ENCODE results near the gene SEMA4D. TPM values are rescaled to one million over a fixed set of nuclear protein-coding genes. Genes with fewer than 3 reads are reported as not detected.

Gene SEMA4D
- total and polyA plus RNA-seq, 2 of the 13 experiments (the other 11 are each of a cell fraction or from before 2014, with no cell fraction given): 0.13 to 0.16 TPM

DNA sequence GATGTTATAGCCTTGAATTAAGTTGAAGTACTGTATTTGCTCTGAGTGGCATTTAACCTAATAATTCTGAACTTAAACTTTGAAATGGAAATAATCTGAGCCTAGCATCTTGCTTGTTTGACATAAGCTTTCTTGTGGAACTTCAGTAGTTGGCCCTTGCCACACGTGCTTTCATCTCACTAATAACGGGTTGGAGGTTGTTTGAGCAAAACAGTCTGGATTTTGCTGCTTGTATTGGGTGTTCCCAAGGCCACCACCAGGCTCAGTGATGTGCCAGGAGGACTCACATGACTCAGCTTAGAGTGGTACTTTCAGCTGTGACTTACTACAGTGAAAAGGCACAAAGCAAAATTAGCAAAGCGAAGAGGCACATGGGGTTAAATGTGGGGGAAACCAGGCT lies 143.9 kb downstream of the SEMA4D start (continued):
- TF ChIP-seq, protein P1, sequence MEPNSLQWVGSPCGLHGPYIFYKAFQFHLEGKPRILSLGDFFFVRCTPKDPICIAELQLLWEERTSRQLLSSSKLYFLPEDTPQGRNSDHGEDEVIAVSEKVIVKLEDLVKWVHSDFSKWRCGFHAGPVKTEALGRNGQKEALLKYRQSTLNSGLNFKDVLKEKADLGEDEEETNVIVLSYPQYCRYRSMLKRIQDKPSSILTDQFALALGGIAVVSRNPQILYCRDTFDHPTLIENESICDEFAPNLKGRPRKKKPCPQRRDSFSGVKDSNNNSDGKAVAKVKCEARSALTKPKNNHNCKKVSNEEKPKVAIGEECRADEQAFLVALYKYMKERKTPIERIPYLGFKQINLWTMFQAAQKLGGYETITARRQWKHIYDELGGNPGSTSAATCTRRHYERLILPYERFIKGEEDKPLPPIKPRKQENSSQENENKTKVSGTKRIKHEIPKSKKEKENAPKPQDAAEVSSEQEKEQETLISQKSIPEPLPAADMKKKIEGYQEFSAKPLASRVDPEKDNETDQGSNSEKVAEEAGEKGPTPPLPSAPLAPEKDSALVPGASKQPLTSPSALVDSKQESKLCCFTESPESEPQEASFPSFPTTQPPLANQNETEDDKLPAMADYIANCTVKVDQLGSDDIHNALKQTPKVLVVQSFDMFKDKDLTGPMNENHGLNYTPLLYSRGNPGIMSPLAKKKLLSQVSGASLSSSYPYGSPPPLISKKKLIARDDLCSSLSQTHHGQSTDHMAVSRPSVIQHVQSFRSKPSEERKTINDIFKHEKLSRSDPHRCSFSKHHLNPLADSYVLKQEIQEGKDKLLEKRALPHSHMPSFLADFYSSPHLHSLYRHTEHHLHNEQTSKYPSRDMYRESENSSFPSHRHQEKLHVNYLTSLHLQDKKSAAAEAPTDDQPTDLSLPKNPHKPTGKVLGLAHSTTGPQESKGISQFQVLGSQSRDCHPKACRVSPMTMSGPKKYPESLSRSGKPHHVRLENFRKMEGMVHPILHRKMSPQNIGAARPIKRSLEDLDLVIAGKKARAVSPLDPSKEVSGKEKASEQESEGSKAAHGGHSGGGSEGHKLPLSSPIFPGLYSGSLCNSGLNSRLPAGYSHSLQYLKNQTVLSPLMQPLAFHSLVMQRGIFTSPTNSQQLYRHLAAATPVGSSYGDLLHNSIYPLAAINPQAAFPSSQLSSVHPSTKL (CRISPR knock-in tag; IDR thresholded peaks at IDR 0.05): peak; percentile 58; the same call in 1 of the 2 replicates
- TF ChIP-seq MAZ (IDR thresholded peaks at IDR 0.05; ENCODE audit: borderline replicate concordance, low read depth, low read length) (no peak), MAZ (CRISPR knock-in tag; IDR thresholded peaks at IDR 0.05; ENCODE audit: low read depth) (no peak), FOSL1 (CRISPR knock-in tag; IDR thresholded peaks at IDR 0.05; ENCODE audit: borderline replicate concordance) (no peak), NFKB2 (CRISPR knock-in tag; IDR thresholded peaks at IDR 0.05; ENCODE audit: borderline replicate concordance) (no peak), ZNF205 (CRISPR knock-in tag; IDR thresholded peaks at IDR 0.05) (no peak), SNAPC2 (CRISPR knock-in tag; IDR thresholded peaks at IDR 0.05) (no peak), HNRNPL (IDR thresholded peaks at IDR 0.05; ENCODE audit: low read depth, low read length) (no peak), KDM5B (CRISPR knock-in tag; IDR thresholded peaks at IDR 0.05; ENCODE audit: borderline replicate concordance) (no peak), HNF4A (CRISPR knock-in tag; IDR thresholded peaks at IDR 0.05) (peak; percentile 53), ELF1 (CRISPR knock-in tag; IDR thresholded peaks at IDR 0.05) (no peak), ZFP41 (CRISPR knock-in tag; IDR thresholded peaks at IDR 0.05; ENCODE audit: borderline replicate concordance) (no peak), ZNF619 (CRISPR knock-in tag; IDR thresholded peaks at IDR 0.05) (no peak)
- TF ChIP-seq, protein P2, sequence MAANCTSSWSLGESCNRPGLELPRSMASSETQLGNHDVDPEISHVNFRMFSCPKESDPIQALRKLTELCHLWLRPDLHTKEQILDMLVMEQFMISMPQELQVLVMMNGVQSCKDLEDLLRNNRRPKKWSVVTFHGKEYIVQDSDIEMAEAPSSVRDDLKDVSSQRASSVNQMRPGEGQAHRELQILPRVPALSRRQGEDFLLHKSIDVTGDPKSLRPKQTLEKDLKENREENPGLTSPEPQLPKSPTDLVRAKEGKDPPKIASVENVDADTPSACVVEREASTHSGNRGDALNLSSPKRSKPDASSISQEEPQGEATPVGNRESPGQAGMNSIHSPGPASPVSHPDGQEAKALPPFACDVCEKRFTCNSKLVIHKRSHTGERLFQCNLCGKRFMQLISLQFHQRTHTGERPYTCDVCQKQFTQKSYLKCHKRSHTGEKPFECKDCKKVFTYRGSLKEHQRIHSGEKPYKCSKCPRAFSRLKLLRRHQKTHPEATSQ (CRISPR knock-in tag; IDR thresholded peaks at IDR 0.05; ENCODE audit: borderline replicate concordance): no peak
- TF ChIP-seq, protein P3, sequence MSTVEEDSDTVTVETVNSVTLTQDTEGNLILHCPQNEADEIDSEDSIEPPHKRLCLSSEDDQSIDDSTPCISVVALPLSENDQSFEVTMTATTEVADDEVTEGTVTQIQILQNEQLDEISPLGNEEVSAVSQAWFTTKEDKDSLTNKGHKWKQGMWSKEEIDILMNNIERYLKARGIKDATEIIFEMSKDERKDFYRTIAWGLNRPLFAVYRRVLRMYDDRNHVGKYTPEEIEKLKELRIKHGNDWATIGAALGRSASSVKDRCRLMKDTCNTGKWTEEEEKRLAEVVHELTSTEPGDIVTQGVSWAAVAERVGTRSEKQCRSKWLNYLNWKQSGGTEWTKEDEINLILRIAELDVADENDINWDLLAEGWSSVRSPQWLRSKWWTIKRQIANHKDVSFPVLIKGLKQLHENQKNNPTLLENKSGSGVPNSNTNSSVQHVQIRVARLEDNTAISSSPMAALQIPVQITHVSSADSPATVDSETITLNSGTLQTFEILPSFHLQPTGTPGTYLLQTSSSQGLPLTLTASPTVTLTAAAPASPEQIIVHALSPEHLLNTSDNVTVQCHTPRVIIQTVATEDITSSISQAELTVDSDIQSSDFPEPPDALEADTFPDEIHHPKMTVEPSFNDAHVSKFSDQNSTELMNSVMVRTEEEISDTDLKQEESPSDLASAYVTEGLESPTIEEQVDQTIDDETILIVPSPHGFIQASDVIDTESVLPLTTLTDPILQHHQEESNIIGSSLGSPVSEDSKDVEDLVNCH (CRISPR knock-in tag; IDR thresholded peaks at IDR 0.05): no peak
- TF ChIP-seq, protein P4, sequence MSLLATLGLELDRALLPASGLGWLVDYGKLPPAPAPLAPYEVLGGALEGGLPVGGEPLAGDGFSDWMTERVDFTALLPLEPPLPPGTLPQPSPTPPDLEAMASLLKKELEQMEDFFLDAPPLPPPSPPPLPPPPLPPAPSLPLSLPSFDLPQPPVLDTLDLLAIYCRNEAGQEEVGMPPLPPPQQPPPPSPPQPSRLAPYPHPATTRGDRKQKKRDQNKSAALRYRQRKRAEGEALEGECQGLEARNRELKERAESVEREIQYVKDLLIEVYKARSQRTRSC (CRISPR knock-in tag; IDR thresholded peaks at IDR 0.05; ENCODE audit: low read depth): no peak
- TF ChIP-seq, protein P5, sequence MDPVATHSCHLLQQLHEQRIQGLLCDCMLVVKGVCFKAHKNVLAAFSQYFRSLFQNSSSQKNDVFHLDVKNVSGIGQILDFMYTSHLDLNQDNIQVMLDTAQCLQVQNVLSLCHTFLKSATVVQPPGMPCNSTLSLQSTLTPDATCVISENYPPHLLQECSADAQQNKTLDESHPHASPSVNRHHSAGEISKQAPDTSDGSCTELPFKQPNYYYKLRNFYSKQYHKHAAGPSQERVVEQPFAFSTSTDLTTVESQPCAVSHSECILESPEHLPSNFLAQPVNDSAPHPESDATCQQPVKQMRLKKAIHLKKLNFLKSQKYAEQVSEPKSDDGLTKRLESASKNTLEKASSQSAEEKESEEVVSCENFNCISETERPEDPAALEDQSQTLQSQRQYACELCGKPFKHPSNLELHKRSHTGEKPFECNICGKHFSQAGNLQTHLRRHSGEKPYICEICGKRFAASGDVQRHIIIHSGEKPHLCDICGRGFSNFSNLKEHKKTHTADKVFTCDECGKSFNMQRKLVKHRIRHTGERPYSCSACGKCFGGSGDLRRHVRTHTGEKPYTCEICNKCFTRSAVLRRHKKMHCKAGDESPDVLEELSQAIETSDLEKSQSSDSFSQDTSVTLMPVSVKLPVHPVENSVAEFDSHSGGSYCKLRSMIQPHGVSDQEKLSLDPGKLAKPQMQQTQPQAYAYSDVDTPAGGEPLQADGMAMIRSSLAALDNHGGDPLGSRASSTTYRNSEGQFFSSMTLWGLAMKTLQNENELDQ (CRISPR knock-in tag; IDR thresholded peaks at IDR 0.05; ENCODE audit: borderline replicate concordance): no peak
